HepG2 (cell line): ENCODE results near the gene ZCCHC9. TPM values are rescaled to one million over a fixed set of nuclear protein-coding genes. Genes with fewer than 3 reads are reported as not detected.

Experiments
- BORCS8-MEF2B ChIP-seq: sonication (generic); formaldehyde crosslinking; IDR thresholded peaks from 2 replicates; pipeline ENCODE4 v1.8.0; 2022; ENCODE audit warnings: mild to moderate bottlenecking, missing genetic modification reagents
- GFI1 ChIP-seq: sonication (generic); formaldehyde crosslinking; IDR thresholded peaks from 2 replicates; pipeline ENCODE4 v1.5.0; 2020; ENCODE audit warnings: missing genetic modification reagents, mild to moderate bottlenecking, borderline replicate concordance
- HOXA5 ChIP-seq: sonication (generic); formaldehyde crosslinking; IDR thresholded peaks from 2 replicates; pipeline ENCODE4 v1.4.0; 2020; ENCODE audit warnings: missing genetic modification reagents
- NFKBIZ ChIP-seq: IDR thresholded peaks from 2 replicates; pipeline ENCODE4 v1.6.1; 2018; ENCODE audit warnings: missing genetic modification reagents, missing compliant biosample characterization
- POLR2AphosphoS2 ChIP-seq: IDR thresholded peaks from 2 replicates; pipeline ENCODE4 v1.6.1; 2011; ENCODE audit warnings: low read depth, low read length, improper control_type of control experiment
- SCMH1 ChIP-seq: sonication (generic); formaldehyde crosslinking; IDR thresholded peaks from 2 replicates; pipeline ENCODE4 v1.9.0; 2021; ENCODE audit warnings: missing genetic modification reagents, mild to moderate bottlenecking, borderline replicate concordance
- SMYD3 ChIP-seq: sonication (generic); formaldehyde crosslinking; IDR thresholded peaks from 2 replicates; pipeline ENCODE4 v1.8.1; 2023; ENCODE audit warnings: mild to moderate bottlenecking, missing genetic modification reagents
- SP140L ChIP-seq: sonication (generic); formaldehyde crosslinking; IDR thresholded peaks from 2 replicates; pipeline ENCODE4 v1.4.0; 2020; ENCODE audit warnings: missing genetic modification reagents, borderline replicate concordance
- SPEN ChIP-seq: sonication (generic); formaldehyde crosslinking; IDR thresholded peaks from 2 replicates; pipeline ENCODE4 v1.5.1; 2020; ENCODE audit warnings: low read depth, mild to moderate bottlenecking, missing genetic modification reagents
- SRY ChIP-seq: sonication (generic); formaldehyde crosslinking; IDR thresholded peaks from 2 replicates; pipeline ENCODE4 v1.8.0; 2022; ENCODE audit warnings: mild to moderate bottlenecking, missing genetic modification reagents
- SUZ12 ChIP-seq: fragments of 150-350 bp; IDR thresholded peaks from 2 replicates; pipeline ENCODE4 v1.6.1; 2014; ENCODE audit warnings: low read depth, low read length
- ZNF124 ChIP-seq: sonication (generic); formaldehyde crosslinking; IDR thresholded peaks from 2 replicates; pipeline ENCODE4 v1.4.0; 2020; ENCODE audit warnings: missing genetic modification reagents
- ZNF17 ChIP-seq: sonication (generic); formaldehyde crosslinking; IDR thresholded peaks from 2 replicates; pipeline ENCODE4 v1.5.0; 2020; ENCODE audit warnings: mild to moderate bottlenecking, missing genetic modification reagents
- ZNF547 ChIP-seq: sonication (generic); formaldehyde crosslinking; IDR thresholded peaks from 2 replicates; pipeline ENCODE4 v1.5.1; 2020; ENCODE audit warnings: mild to moderate bottlenecking, missing genetic modification reagents
- ZNF598 ChIP-seq: sonication (generic); formaldehyde crosslinking; IDR thresholded peaks from 2 replicates; pipeline ENCODE4 v1.5.1; 2020; ENCODE audit warnings: mild to moderate bottlenecking, missing genetic modification reagents, borderline replicate concordance
- polyA plus RNA-seq, 8 experiments: library from polyadenylated mRNA; depleted of rRNA in 3 of 8; stranded (reverse) in 7 of 8; unstranded in 1 of 8; fragments of >200 nt; fragmentation: Illumina TruSeq in 4 of 8; extraction: Trizol in 4 of 8; gene quantifications; 2 replicates each; pipeline versions ENCODE4 v1.2.1 to v1.2.3, GENCODE V29; 2011 to 2016; ENCODE audit warnings: low read depth in 4 of 8, missing spikeins in 1 of 8, mixed read lengths in 1 of 8; ENCODE audit not compliant: insufficient read depth in 1 of 8
- total RNA-seq, 5 experiments: library from RNA; depleted of rRNA; stranded (reverse); fragments of >200 nt; fragmentation: Illumina TruSeq; extraction: Trizol; gene quantifications; 2 replicates each; pipeline ENCODE4 v1.2.3, GENCODE V29; 2016; ENCODE audit warnings: low read depth in 1 of 5
- TF ChIP-seq, protein P1 (sequence below): IDR thresholded peaks from 2 replicates; pipeline ENCODE4 v1.6.1; 2016; ENCODE audit warnings: mild to moderate bottlenecking, missing biosample characterization, missing genetic modification reagents
- TF ChIP-seq, protein P2 (sequence below): sonication (generic); formaldehyde crosslinking; IDR thresholded peaks from 2 replicates; pipeline ENCODE4 v1.9.0; 2021; ENCODE audit warnings: missing genetic modification reagents, borderline replicate concordance
- TF ChIP-seq, protein P3 (sequence below): sonication (generic); formaldehyde crosslinking; IDR thresholded peaks from 2 replicates; pipeline ENCODE4 v1.4.0; 2020; ENCODE audit warnings: missing genetic modification reagents
- TF ChIP-seq, protein P4 (sequence below): sonication (generic); formaldehyde crosslinking; IDR thresholded peaks from 2 replicates; pipeline ENCODE4 v1.8.0; 2022; ENCODE audit warnings: missing genetic modification reagents, low read depth, mild to moderate bottlenecking, borderline replicate concordance
- TF ChIP-seq, protein P5 (sequence below): sonication (generic); formaldehyde crosslinking; IDR thresholded peaks from 2 replicates; pipeline ENCODE4 v1.4.0; 2020; ENCODE audit warnings: mild to moderate bottlenecking, missing genetic modification reagents
- TF ChIP-seq, protein P6 (sequence below): sonication (generic); formaldehyde crosslinking; IDR thresholded peaks from 2 replicates; pipeline ENCODE4 v1.8.0; 2023; ENCODE audit warnings: mild to moderate bottlenecking, missing genetic modification reagents

The ZCCHC9 gene
- total and polyA plus RNA-seq, 2 of the 13 experiments (the other 11 are each of a cell fraction or from before 2014, with no cell fraction given) = 28.7 to 52.5 TPM

DNA sequence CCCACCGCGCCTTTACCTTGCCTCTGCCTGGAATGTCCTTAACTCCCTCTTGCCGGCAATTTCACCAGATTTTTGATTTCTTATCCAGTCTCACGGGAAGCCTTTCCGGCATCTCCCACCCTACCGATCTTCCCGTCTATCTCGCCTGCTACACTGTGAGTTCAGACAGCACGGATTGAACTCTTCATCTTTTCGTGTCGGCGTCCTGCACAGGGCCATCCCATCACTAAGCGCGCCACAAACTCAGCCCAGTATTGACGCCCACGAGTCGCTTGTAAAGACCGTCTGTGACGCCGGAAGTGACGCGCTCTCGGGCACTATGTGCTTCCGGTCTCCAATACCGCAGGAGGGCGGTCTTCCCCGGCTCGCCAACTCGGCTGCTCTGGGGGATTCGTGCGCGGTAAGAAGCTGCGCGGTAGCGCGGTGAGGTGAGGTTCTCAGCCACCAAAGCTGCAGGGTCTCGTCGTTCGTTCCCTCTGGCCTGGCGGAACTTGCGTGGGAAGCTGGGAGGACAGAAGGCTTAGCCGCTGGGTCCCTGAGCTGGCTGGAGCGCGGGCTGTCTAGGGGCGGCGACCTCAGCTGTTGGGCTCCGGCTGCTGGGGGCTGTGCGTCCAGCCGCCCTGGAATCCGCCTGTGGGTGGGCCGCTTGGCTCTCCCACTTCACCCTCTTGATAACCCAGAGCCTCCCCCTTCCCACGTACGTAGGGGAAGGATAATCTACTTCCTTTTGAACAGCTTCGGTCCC lies at the start of gene ZCCHC9 (continued):
- TF ChIP-seq ZNF124 (CRISPR knock-in tag) (peak; percentile 89), ZNF17 (CRISPR knock-in tag) (no peak), SRY (CRISPR knock-in tag) (0 out of 2 replicates have a peak, but pooled peaks have one; percentile 31), SMYD3 (no peak), SCMH1 (CRISPR knock-in tag) (no peak), POLR2AphosphoS2 (peak; percentile 58; the same call in 1 of the 2 replicates), ZNF547 (no peak; the same call in none of the 2 replicates), ZNF598 (CRISPR knock-in tag) (0 out of 2 replicates have a peak, but pooled peaks have one; percentile 52), SUZ12 (no peak), BORCS8-MEF2B (peak; percentile 88), HOXA5 (peak; percentile 78), NFKBIZ (CRISPR knock-in tag) (no peak), SP140L (CRISPR knock-in tag) (0 out of 2 replicates have a peak, but pooled peaks have one; percentile 36), GFI1 (CRISPR knock-in tag) (peak; percentile 63; the same call in 1 of the 2 replicates), SPEN (CRISPR knock-in tag) (peak; percentile 92)
- TF ChIP-seq, protein P1, sequence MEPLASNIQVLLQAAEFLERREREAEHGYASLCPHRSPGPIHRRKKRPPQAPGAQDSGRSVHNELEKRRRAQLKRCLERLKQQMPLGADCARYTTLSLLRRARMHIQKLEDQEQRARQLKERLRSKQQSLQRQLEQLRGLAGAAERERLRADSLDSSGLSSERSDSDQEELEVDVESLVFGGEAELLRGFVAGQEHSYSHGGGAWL = peak; percentile 74
- TF ChIP-seq, protein P2, sequence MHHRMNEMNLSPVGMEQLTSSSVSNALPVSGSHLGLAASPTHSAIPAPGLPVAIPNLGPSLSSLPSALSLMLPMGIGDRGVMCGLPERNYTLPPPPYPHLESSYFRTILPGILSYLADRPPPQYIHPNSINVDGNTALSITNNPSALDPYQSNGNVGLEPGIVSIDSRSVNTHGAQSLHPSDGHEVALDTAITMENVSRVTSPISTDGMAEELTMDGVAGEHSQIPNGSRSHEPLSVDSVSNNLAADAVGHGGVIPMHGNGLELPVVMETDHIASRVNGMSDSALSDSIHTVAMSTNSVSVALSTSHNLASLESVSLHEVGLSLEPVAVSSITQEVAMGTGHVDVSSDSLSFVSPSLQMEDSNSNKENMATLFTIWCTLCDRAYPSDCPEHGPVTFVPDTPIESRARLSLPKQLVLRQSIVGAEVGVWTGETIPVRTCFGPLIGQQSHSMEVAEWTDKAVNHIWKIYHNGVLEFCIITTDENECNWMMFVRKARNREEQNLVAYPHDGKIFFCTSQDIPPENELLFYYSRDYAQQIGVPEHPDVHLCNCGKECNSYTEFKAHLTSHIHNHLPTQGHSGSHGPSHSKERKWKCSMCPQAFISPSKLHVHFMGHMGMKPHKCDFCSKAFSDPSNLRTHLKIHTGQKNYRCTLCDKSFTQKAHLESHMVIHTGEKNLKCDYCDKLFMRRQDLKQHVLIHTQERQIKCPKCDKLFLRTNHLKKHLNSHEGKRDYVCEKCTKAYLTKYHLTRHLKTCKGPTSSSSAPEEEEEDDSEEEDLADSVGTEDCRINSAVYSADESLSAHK = peak; percentile 89; the same call in 1 of the 2 replicates
- TF ChIP-seq, protein P3, sequence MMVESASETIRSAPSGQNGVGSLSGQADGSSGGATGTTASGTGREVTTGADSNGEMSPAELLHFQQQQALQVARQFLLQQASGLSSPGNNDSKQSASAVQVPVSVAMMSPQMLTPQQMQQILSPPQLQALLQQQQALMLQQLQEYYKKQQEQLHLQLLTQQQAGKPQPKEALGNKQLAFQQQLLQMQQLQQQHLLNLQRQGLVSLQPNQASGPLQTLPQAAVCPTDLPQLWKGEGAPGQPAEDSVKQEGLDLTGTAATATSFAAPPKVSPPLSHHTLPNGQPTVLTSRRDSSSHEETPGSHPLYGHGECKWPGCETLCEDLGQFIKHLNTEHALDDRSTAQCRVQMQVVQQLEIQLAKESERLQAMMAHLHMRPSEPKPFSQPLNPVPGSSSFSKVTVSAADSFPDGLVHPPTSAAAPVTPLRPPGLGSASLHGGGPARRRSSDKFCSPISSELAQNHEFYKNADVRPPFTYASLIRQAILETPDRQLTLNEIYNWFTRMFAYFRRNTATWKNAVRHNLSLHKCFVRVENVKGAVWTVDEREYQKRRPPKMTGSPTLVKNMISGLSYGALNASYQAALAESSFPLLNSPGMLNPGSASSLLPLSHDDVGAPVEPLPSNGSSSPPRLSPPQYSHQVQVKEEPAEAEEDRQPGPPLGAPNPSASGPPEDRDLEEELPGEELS (CRISPR knock-in tag) = peak; percentile 61
- TF ChIP-seq, protein P4, sequence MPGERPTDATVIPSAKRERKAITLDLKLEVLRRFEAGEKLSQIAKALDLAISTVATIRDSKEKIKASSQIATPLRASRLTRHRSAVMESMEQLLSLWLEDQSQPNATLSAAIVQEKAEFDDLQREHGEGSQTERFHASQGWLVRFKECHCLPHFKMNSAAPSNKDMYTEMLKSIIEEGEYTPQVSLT (CRISPR knock-in tag) = no peak
- TF ChIP-seq, protein P5, sequence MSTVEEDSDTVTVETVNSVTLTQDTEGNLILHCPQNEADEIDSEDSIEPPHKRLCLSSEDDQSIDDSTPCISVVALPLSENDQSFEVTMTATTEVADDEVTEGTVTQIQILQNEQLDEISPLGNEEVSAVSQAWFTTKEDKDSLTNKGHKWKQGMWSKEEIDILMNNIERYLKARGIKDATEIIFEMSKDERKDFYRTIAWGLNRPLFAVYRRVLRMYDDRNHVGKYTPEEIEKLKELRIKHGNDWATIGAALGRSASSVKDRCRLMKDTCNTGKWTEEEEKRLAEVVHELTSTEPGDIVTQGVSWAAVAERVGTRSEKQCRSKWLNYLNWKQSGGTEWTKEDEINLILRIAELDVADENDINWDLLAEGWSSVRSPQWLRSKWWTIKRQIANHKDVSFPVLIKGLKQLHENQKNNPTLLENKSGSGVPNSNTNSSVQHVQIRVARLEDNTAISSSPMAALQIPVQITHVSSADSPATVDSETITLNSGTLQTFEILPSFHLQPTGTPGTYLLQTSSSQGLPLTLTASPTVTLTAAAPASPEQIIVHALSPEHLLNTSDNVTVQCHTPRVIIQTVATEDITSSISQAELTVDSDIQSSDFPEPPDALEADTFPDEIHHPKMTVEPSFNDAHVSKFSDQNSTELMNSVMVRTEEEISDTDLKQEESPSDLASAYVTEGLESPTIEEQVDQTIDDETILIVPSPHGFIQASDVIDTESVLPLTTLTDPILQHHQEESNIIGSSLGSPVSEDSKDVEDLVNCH (CRISPR knock-in tag) = no peak
- TF ChIP-seq, protein P6, sequence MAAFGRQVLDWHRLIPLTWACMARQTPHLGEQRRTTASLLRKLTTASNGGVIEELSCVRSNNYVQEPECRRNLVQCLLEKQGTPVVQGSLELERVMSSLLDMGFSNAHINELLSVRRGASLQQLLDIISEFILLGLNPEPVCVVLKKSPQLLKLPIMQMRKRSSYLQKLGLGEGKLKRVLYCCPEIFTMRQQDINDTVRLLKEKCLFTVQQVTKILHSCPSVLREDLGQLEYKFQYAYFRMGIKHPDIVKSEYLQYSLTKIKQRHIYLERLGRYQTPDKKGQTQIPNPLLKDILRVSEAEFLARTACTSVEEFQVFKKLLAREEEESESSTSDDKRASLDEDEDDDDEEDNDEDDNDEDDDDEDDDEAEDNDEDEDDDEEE (CRISPR knock-in tag) = peak; percentile 60; the same call in 1 of the 2 replicates
